ENCODE results near the gene LY6G5C.

DNA sequence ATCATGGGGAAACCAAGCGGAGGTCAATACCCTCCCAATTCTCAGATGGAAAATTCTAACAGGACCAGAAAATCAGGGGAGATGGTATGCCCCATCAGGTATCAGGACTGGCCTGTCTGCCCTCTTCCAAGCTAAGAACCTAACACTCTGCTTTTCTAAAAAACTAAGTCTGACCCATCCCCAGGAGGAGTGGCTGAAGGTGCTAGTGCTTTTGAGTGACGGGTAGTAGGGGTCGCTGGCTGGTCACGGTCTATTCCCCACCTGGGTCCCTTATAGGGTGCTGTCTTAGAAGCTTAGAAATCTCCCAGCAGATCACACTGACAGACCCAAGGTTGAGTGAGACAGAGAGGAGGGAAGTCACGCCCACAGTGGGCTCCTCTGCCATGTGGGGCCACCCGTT is 12.7 kb upstream of the LY6G5C start:
- TF ChIP-seq, protein P1, sequence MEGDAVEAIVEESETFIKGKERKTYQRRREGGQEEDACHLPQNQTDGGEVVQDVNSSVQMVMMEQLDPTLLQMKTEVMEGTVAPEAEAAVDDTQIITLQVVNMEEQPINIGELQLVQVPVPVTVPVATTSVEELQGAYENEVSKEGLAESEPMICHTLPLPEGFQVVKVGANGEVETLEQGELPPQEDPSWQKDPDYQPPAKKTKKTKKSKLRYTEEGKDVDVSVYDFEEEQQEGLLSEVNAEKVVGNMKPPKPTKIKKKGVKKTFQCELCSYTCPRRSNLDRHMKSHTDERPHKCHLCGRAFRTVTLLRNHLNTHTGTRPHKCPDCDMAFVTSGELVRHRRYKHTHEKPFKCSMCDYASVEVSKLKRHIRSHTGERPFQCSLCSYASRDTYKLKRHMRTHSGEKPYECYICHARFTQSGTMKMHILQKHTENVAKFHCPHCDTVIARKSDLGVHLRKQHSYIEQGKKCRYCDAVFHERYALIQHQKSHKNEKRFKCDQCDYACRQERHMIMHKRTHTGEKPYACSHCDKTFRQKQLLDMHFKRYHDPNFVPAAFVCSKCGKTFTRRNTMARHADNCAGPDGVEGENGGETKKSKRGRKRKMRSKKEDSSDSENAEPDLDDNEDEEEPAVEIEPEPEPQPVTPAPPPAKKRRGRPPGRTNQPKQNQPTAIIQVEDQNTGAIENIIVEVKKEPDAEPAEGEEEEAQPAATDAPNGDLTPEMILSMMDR (IDR thresholded peaks at IDR 0.05) = no peak
- TF ChIP-seq ZFX (IDR thresholded peaks at IDR 0.05; ENCODE audit: borderline replicate concordance) = no peak
